ENCODE results near the gene AOAH.
"Not testable (repeated sequence)": the region's sequence is repeated elsewhere in the genome, so short reads cannot be mapped to it uniquely, and the experiment has no call there.

AOAH gene

DNA sequence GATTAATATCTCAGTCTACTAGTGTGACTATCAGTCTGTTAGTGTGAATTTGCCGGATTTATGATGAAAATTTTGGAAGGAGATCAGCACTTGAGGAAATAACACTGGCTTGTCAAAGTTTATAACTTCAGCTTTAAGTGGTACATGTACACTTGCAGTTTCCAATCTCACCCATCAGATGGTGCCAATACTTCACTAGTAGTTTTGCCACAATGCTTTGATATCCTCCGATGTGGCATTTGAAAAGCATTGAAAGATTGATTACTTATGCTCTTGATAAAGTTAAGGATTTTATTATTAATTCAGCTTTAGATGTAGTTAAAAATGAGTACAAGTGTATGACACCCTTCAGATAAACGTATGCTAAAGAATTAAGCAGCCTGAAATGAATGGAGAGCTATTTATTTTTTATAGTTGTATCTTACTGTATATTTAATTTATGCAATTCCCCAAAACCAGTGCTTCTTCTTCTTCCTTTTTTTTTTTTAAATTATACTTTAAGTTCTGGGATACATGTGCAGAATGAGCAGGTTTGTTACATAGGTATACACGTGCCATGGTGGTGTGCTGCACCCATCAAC, 236.4 kb downstream of the AOAH start:
- no peak overlapping the region for H3K4me3 ChIP-seq (ENCODE audit: low read length)
- H3K27me3 ChIP-seq (replicated peaks; ENCODE audit: insufficient read depth, low read length), result no peaks in the 10 kb centered on the region
- no peak overlapping the region for H2AFZ ChIP-seq (ENCODE audit: low read length)
- H3K4me1 ChIP-seq (ENCODE audit: low read length), result no peaks in the 10 kb centered on the region
- H3K27ac ChIP-seq (ENCODE audit: low read length), result no peak overlapping the region
- no peaks in the 10 kb centered on the region for H3K36me3 ChIP-seq (replicated peaks; ENCODE audit: insufficient read depth, low read length)
- no peaks in the 10 kb centered on the region for H4K20me1 ChIP-seq (ENCODE audit: insufficient read depth, low read length)
- H3F3A ChIP-seq (ENCODE audit: insufficient read depth, low read length), result no peaks in the 10 kb centered on the region
- H3K9ac ChIP-seq (ENCODE audit: low read length), result no peak overlapping the region
- peak; percentile 66 for DNase-seq
- TF ChIP-seq, protein P1, sequence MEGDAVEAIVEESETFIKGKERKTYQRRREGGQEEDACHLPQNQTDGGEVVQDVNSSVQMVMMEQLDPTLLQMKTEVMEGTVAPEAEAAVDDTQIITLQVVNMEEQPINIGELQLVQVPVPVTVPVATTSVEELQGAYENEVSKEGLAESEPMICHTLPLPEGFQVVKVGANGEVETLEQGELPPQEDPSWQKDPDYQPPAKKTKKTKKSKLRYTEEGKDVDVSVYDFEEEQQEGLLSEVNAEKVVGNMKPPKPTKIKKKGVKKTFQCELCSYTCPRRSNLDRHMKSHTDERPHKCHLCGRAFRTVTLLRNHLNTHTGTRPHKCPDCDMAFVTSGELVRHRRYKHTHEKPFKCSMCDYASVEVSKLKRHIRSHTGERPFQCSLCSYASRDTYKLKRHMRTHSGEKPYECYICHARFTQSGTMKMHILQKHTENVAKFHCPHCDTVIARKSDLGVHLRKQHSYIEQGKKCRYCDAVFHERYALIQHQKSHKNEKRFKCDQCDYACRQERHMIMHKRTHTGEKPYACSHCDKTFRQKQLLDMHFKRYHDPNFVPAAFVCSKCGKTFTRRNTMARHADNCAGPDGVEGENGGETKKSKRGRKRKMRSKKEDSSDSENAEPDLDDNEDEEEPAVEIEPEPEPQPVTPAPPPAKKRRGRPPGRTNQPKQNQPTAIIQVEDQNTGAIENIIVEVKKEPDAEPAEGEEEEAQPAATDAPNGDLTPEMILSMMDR (IDR thresholded peaks at IDR 0.05; ENCODE audit: low read length), result peak; percentile 74
- no peak for TF ChIP-seq EZH2 (optimal IDR thresholded peaks at IDR 0.05; ENCODE audit: low read depth, low read length)
- H3K79me2 ChIP-seq (ENCODE audit: low read length), result no peaks in the 10 kb centered on the region
- H3K4me2 ChIP-seq (ENCODE audit: low read depth, low read length), result no peak overlapping the region
- H3K9me3 ChIP-seq (replicated peaks; ENCODE audit: insufficient read depth, low read length), result no peaks in the 10 kb centered on the region
- H3K9me2 ChIP-seq (replicated peaks; ENCODE audit: insufficient read depth, low read length), result no peaks in the 10 kb centered on the region

DNA sequence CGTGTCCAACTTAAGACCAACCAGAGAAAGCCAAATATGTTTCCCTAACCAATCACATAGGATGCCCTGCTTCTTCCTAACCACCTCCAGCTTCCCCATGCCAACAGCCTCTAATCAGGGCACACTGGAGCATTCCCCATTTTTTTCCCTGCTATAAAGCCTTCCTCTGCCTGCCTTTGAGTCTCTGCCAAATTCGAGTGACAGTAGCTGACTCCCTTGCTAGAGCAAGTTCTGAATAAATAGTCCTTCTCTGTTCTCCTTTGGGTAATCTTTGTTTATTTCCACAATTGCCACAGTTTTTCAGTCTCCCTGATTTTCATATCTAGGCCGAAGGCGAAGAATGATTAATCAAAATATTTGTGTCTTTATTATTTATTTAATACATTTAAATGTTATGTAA, 238.0 kb downstream of the AOAH start:
- H3K36me3 ChIP-seq (replicated peaks; ENCODE audit: insufficient read depth, low read length), result no peaks in the 10 kb centered on the region
- no peak overlapping the region for H3K27ac ChIP-seq (ENCODE audit: low read length)
- H3F3A ChIP-seq (ENCODE audit: insufficient read depth, low read length), result no peaks in the 10 kb centered on the region
- H3K4me2 ChIP-seq (ENCODE audit: low read depth, low read length), result no peak overlapping the region
- H3K4me1 ChIP-seq (ENCODE audit: low read length), result no peaks in the 10 kb centered on the region
- no peaks in the 10 kb centered on the region for H4K20me1 ChIP-seq (ENCODE audit: insufficient read depth, low read length)
- H3K79me2 ChIP-seq (ENCODE audit: low read length), result no peaks in the 10 kb centered on the region
- no peak overlapping the region for H3K4me3 ChIP-seq (ENCODE audit: low read length)
- H3K9ac ChIP-seq (ENCODE audit: low read length), result no peak overlapping the region
- DNase-seq, result no peak
- no peaks in the 10 kb centered on the region for H3K9me2 ChIP-seq (replicated peaks; ENCODE audit: insufficient read depth, low read length)
- no peak overlapping the region for H2AFZ ChIP-seq (ENCODE audit: low read length)
- TF ChIP-seq EZH2phosphoT487 (IDR thresholded peaks at IDR 0.05; ENCODE audit: low read length) (no peak), EZH2 (optimal IDR thresholded peaks at IDR 0.05; ENCODE audit: low read depth, low read length) (no peak)
- TF ChIP-seq, protein P1 (IDR thresholded peaks at IDR 0.05; ENCODE audit: low read length), result no peak
- no peaks in the 10 kb centered on the region for H3K27me3 ChIP-seq (replicated peaks; ENCODE audit: insufficient read depth, low read length)
- no peaks in the 10 kb centered on the region for H3K9me3 ChIP-seq (replicated peaks; ENCODE audit: insufficient read depth, low read length)

DNA sequence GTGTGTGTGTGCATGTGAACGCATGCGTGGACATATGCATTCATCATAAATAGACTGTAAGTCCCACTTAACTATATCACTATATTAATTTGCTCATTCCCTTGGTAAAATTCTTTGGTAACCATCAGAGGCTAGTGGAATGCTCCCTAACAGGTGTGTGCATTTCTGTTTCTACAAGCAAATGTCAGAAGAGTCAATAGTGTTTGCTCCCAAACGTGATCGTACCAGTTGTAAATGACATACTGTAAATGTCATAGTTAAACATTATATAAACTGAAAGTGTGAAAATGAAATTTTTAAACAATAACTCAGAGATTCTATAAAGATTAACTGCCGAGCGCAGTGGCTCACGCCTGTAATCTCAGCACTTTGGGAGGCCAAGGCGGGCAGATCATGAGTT, 240.0 kb downstream of the AOAH start:
- TF ChIP-seq EZH2 (optimal IDR thresholded peaks at IDR 0.05; ENCODE audit: low read depth, low read length) (no peak), EZH2phosphoT487 (IDR thresholded peaks at IDR 0.05; ENCODE audit: low read length) (no peak)
- TF ChIP-seq, protein P1 (IDR thresholded peaks at IDR 0.05; ENCODE audit: low read length), result no peak
- Histone ChIP-seq H3K27me3 (replicated peaks; ENCODE audit: insufficient read depth, low read length) (no peaks in the 10 kb centered on the region), H3K4me1 (ENCODE audit: low read length) (no peaks in the 10 kb centered on the region), H3K9me2 (replicated peaks; ENCODE audit: insufficient read depth, low read length) (no peaks in the 10 kb centered on the region), H3K9me3 (replicated peaks; ENCODE audit: insufficient read depth, low read length) (no peaks in the 10 kb centered on the region), H3K36me3 (replicated peaks; ENCODE audit: insufficient read depth, low read length) (no peaks in the 10 kb centered on the region), H3K4me2 (ENCODE audit: low read depth, low read length) (no peak overlapping the region), H3K27ac (ENCODE audit: low read length) (no peak overlapping the region), H3K4me3 (ENCODE audit: low read length) (no peak overlapping the region), H2AFZ (ENCODE audit: low read length) (no peak overlapping the region), H3K79me2 (ENCODE audit: low read length) (no peaks in the 10 kb centered on the region), H3K9ac (ENCODE audit: low read length) (no peak overlapping the region), H4K20me1 (ENCODE audit: insufficient read depth, low read length) (no peaks in the 10 kb centered on the region), H3F3A (ENCODE audit: insufficient read depth, low read length) (no peaks in the 10 kb centered on the region)
- no peak for DNase-seq

- not testable (repeated sequence) for DNase-seq; H3K4me2 ChIP-seq (ENCODE audit: low read depth, low read length); H3K9me3 ChIP-seq (replicated peaks; ENCODE audit: insufficient read depth, low read length); H3K27ac ChIP-seq (ENCODE audit: low read length); H3K36me3 ChIP-seq (replicated peaks; ENCODE audit: insufficient read depth, low read length); H3K9me2 ChIP-seq (replicated peaks; ENCODE audit: insufficient read depth, low read length); H3K4me1 ChIP-seq (ENCODE audit: low read length); H3F3A ChIP-seq (ENCODE audit: insufficient read depth, low read length); H3K79me2 ChIP-seq (ENCODE audit: low read length); H4K20me1 ChIP-seq (ENCODE audit: insufficient read depth, low read length); H3K9ac ChIP-seq (ENCODE audit: low read length); H3K4me3 ChIP-seq (ENCODE audit: low read length); H2AFZ ChIP-seq (ENCODE audit: low read length); H3K27me3 ChIP-seq (replicated peaks; ENCODE audit: insufficient read depth, low read length)
Measured at GRCh38 chr7:36483853-36484252, 240.4 kb downstream of the AOAH start.
